Heart right ventricle (tissue), 16 donors: Measurements from ENCODE around the gene ELN. TPM values are rescaled to one million over a fixed set of nuclear protein-coding genes. Genes with fewer than 3 reads are reported as not detected.

Experiments used
- ATAC-seq, 8 donors: fragments of 200-7000 bp; cut with Tn5 transposase; one replicate each; pipeline ENCODE4 v1.9.1; 2020; ENCODE audit warnings: mild to moderate bottlenecking in 8 of 8, moderate library complexity in 8 of 8, moderate number of reproducible peaks in 1 of 8
- DNase-seq, 2 donors: peaks; one replicate each; pipeline ENCODE4 v3.0.0-alpha.2; 2020
- H3K27ac ChIP-seq, 10 donors: fragments of 200-600 bp; sonication (generic) in 2 of 10; one replicate each; pipeline versions ENCODE4 v1.5.0 to v1.8.0; 2020 to 2022; ENCODE audit warnings: mild to moderate bottlenecking in 3 of 10
- H3K27me3 ChIP-seq, 7 donors: fragments of 200-600 bp; one replicate each; pipeline ENCODE4 v1.8.0; 2021 to 2022; ENCODE audit warnings: mild to moderate bottlenecking in 2 of 7
- H3K36me3 ChIP-seq, 9 donors: fragments of 200-600 bp; sonication (generic) in 1 of 9; one replicate each; pipeline versions ENCODE4 v1.5.0 to v1.8.0; 2020 to 2022; ENCODE audit warnings: mild to moderate bottlenecking in 2 of 9
- H3K4me1 ChIP-seq, 9 donors: fragments of 200-600 bp; sonication (generic) in 1 of 9; one replicate each; pipeline versions ENCODE4 v1.5.0 to v1.8.0; 2020 to 2022; ENCODE audit warnings: mild to moderate bottlenecking in 4 of 9
- H3K4me3 ChIP-seq, 10 donors: fragments of 200-600 bp; sonication (generic) in 2 of 10; one replicate each; pipeline versions ENCODE4 v1.5.0 to v1.8.0; 2020 to 2022; ENCODE audit warnings: mild to moderate bottlenecking in 7 of 10, moderate library complexity in 2 of 10
- H3K9me3 ChIP-seq, 11 donors: fragments of 200-600 bp in 10 of 11; sonication (generic) in 2 of 11; one replicate each; pipeline versions ENCODE4 v1.5.0 to v1.8.0; 2013 to 2022; ENCODE audit warnings: mild to moderate bottlenecking in 2 of 11, control low read depth in 1 of 11, moderate library complexity in 1 of 11
- CTCF ChIP-seq, 9 donors: fragments of 200-600 bp; sonication (generic) in 2 of 9; IDR thresholded peaks; one replicate each; pipeline versions ENCODE4 v1.5.0 to v1.8.0; 2021 to 2022; ENCODE audit warnings: antibody characterized with exemption in 9 of 9, mild to moderate bottlenecking in 5 of 9, moderate library complexity in 1 of 9
- whole genome bisulfite sequencing, 2 donors: extraction: QIAGEN DNeasy Blood & Tissue Kit; methylation state at CpG; one replicate each; pipeline ENCODE4 v1.1.7; 2013; ENCODE audit warnings: inconsistent platforms in 1 of 2; 5-methylcytosine and 5-hydroxymethylcytosine counted together
- intact Hi-C, 10 donors: fragments of 100-400 bp; cut with DNase I; formaldehyde crosslinking; loops; one replicate each; pipeline versions ENCODE4 v1.11.1 to v1.14.2; 2022
- polyA plus RNA-seq, 2 donors: library from polyadenylated mRNA; stranded (reverse); fragments of 200-250 nt; gene quantifications; one replicate each; pipeline ENCODE4 v1.2.3, GENCODE V29; 2013
- total RNA-seq, 10 donors: library from RNA; stranded (reverse); fragmentation: NEBNext Ultra II Directional in 3 of 10; extraction: Animal tissue kit (Norgen Biotek cat#: 25700) in 3 of 10; gene quantifications; one replicate each; pipeline versions ENCODE4 v1.2.1 to v1.2.4, GENCODE V29; 2021 to 2023
- donor health status: Arrhythmogenic right ventricular cardiomyopathy.
- donor health status: ischemic (EF 13 %, LVEDD 7.1; RV severe dilation, severe dysfunction).
- donor health status: healthy with polysubstance abuse.
- donor health status: DM: no; HTN: yes; CAD: no.
- donor health status: DM: no; HTN: no; CAD: no.
- donor health status: ischemic (EF 25% LVEDD 6.9; RV normal size, moderate dysfunction).
- donor health status: ischemic (EF 25% LVEDD 5.7; RV mildly dilated, moderate dysfunction).
- donor health status: healthy.
- donor health status: DM: yes; HTN: yes; CAD: no.
- donor health status: Ischemic cardiomyopathy.
- donor health status: ischemic (EF 35%, LVEDD 5.7; RV mildly dilated, moderate dysfunction).
- donor health status: nonischemic (EF 11% LVEDD 7.7; RV severe dilation, severe dysfunction).
- donor health status: DM: yes; HTN: yes; CAD: no.
- donor health status: PGD.
- donor health status: ischemic (EF 29% LVEDD 5.4; RV normal size, mild dysfunction).
- donor health status: nonischemic (EF 23%, LVEDD 6.1; RV moderate dilation, normal function).

Gene ELN
- total and polyA plus RNA-seq, 12 donors = 14.2 to 99.8 (median 31.8) TPM

GRCh38 chr7:74116356-74116755 lies 88.4 kb downstream of the ELN start:
- Histone ChIP-seq H3K36me3 (peaks cover 0 to 93% (median 13%) of the 10 kb centered on the region in 9 donors), H3K4me3 (no peak overlapping the region), H3K9me3 (peaks cover 0 to 6% (median 0%) of the 10 kb centered on the region in 11 donors), H3K4me1 (no peaks in the 10 kb centered on the region), H3K27me3 (no peaks in the 10 kb centered on the region), H3K27ac (no peak overlapping the region)
- DNase-seq = no peak
- no peak for ATAC-seq
- WGBS, 2 donors = 92 to 94% methylated on average over 13 of the region's 13 CpGs
- no peak for TF ChIP-seq CTCF (IDR thresholded peaks at IDR 0.05)
- intact Hi-C loops = no loop called here

Other genes with a start within 250 kb of the ELN start
- gene CLDN4, start 197.2 kb upstream of the ELN start, total RNA-seq = under 1 TPM in 2 of 10 donors, not detected in 8; 0.14 to 0.30 TPM
- gene CLDN4, start 197.2 kb upstream of the ELN start, polyA plus RNA-seq = under 1 TPM in 1 of 2 donors, not detected in 1; 0.03 TPM
- 1 to 10 TPM in 1 of 10 donors, under 1 TPM in 7, not detected in 2; 0.31 to 1.3 (median 0.47) TPM for gene METTL27, start 185.7 kb upstream of the ELN start, total RNA-seq
- gene METTL27, start 185.7 kb upstream of the ELN start, polyA plus RNA-seq = under 1 TPM in 1 of 2 donors, not detected in 1; 0.16 TPM
- gene TMEM270, start 167.0 kb upstream of the ELN start, total RNA-seq = not detected
- gene TMEM270, start 167.0 kb upstream of the ELN start, polyA plus RNA-seq = not detected
- gene LIMK1, start 55.6 kb downstream of the ELN start, total RNA-seq = 10 to 100 TPM in 5 of 10 donors, 1 to 10 TPM in 5; 6.1 to 17.3 (median 9.9) TPM
- gene LIMK1, start 55.6 kb downstream of the ELN start, polyA plus RNA-seq = 1 to 10 TPM; 5.0 to 6.6 TPM
- gene EIF4H, start 146.2 kb downstream of the ELN start, total RNA-seq = 100 to 1,000 TPM; 182 to 239 (median 193) TPM
- 100 to 1,000 TPM in 1 of 2 donors, 10 to 100 TPM in 1; 76.2 to 187 TPM for gene EIF4H, start 146.2 kb downstream of the ELN start, polyA plus RNA-seq
- gene LAT2, start 181.8 kb downstream of the ELN start, total RNA-seq = 1 to 10 TPM in 9 of 10 donors, under 1 TPM in 1; 0.93 to 9.3 (median 1.6) TPM
- 1 to 10 TPM; 2.9 to 3.3 TPM for gene LAT2, start 181.8 kb downstream of the ELN start, polyA plus RNA-seq
- gene RFC2, start 226.2 kb downstream of the ELN start, total RNA-seq = 10 to 100 TPM in 8 of 10 donors, 1 to 10 TPM in 2; 7.0 to 13.1 (median 10.7) TPM
- 10 to 100 TPM in 1 of 2 donors, 1 to 10 TPM in 1; 8.0 to 18.5 TPM for gene RFC2, start 226.2 kb downstream of the ELN start, polyA plus RNA-seq